GM18868 (cell line): ENCODE data around the gene PEX5.
A peak's percentile ranks its signal among the peaks of the same experiment; 100 is the strongest.
"Not testable (repeated sequence)": the region's sequence is repeated elsewhere in the genome, so short reads cannot be mapped to it uniquely, and the experiment has no call there.

Experiments used
- ATAC-seq: cut with Tn5 transposase; IDR thresholded peaks from one replicate; pipeline ENCODE4 v1.9.1; 2021; ENCODE audit warnings: mild to moderate bottlenecking, moderate library complexity; ENCODE audit not compliant: unreplicated experiment

The PEX5 gene

DNA sequence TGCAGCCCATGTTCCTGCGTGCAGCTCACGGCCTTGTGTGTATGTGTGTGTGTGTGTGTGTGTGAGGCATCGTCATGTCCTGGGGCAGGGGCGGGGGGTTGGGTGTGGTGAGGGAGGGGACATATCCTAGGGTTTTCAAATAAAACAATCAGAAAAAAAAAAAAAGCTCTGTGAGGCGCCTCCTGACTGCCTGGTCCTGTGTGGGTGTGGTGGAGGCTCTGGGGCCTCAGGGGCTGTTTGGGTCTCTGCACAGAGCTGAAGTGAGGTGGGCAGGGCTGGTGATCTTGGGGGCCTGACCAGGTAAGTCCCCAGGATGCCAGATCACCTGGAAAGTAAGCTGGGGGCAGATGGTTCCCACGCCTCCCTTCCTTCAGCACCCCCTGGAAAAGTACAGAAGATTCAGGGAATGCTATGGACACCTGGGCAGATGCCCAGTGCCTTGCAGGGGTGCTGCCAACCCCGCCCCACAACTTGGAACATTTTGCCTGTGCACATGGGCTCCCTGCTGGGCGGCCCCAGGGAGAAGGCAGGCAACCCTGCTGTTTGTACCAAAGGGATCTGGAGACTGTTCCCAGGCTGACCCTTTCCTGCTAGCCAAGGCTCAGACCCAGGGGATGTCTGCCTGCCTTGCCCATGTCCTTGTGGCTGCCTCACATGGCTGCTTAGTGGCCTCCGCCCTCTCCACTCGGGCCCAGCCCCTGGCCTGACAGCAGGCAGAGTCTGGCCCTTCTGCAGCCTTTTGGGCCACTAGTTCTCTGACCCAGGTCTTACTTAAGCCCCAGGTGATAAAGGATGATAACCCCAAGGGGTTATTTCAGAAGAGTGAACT, 30.5 kb upstream of the PEX5 start:
- no peak for ATAC-seq

DNA sequence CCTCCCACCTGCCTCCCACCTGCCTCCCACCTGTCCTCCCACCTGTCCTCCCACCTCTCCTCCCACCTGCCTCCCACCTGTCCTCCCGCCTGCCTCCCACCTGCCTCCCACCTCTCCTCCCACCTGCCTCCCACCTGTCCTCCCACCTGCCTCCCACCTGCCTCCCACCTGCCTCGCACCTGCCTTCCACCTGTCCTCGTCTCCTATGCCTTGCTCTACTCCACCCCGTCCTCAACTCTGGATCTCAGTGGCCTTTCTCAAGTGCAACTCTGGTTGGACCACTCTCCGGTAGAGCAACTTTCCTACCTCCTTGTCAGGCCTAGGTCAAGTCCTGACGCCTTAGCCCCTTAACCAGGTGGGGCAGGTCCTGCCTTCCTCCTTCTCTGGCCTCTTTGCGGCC, 29.3 kb upstream of the PEX5 start:
- ATAC-seq, result no peak

DNA sequence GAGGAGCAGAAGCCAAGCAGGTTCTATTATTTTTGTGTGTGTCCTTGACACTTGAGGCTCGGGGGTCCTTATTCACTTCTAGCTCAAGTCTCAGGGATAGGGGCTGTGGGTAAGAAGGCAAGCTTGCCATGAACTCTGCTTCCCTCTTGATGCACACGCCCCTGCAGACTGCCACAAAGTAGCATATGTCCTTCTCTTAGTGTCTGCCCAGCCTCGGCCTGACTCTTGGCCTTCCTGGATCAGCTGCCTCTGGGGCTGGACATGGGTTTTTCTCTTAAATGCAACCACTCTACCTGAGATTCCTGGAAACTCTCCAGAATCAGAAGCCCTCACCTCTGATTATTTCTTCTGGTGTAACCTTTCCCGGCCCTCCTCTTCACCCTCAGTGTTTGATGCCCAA, 28.2 kb upstream of the PEX5 start:
- no peak for ATAC-seq

DNA sequence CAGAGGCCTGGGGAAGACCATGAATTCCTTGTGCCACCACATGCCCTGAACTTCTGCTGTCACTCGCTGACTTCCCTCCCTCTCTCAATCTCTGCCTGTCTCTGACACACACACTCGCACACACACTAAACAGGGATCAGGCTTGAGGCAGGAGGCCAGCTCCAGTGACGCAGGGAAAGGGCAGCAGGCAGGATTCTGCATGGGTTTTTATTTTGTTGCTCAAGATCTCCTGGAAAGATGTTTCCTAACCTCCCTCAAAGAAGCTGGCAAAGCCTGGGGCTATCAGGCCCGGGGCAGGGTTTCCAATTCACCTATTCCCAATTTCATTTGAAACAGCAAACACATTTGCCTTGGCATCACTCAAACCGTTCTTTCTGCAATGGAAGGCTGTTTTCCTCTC, 27.7 kb upstream of the PEX5 start:
- ATAC-seq, result no peak

DNA sequence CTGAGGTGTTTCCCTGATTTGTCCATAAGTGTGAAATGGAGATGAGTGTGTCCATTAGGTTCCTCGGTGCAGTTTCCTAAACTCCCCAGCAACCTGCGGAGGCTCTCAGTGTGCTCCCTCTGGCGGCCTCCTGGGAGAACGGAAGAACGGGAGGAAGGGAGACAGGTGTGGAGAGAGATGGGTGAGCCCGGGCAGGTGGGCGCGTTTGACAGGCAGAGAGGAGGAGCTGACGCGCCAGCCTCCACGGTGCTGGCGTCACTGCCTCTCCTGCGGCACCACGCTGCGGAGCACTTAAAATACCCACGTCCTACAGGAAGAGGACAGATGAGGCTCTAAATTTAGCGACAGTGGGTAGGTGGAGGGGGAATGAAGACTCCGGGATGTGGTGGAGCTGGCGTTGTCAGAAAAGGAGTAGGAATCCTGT, 26.8 kb upstream of the PEX5 start:
- no peak for ATAC-seq

DNA sequence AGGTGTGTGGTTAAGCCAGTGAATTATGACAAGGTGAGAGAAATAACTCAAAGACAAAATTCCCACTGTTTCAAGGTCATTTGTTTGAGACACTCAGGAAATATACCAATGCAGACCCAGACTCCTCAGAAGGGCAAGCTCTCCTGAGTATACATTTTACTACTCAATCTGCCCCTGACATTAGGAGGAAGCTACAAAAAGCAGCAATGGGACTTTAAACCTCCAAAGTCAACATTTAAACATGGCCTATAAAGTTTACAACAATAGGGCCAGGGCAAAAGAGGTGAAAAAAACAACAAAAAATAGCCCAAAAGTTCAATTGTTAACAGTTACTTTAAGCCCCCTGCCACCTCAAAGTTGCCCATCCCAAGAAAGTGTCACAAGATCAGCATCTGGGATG, 19.5 kb upstream of the PEX5 start:
- no peak for ATAC-seq

DNA sequence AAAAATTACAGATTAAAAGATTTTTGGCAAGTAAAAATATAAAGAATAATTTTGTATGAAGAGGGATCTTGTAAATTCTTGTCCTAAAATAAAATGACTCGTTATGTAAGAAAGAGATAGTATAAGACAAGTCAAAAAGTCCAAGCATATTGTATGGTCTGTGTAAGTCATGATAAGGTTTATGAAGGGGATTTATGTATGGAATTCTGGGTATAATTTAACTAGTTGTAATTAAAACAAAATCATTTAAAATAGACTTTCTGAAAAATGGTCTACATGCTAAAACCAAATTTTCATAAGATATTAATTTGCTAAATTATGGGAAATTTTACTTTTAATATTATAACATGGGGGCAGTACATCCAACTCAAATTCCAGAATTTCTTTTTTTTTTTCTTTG, 17.6 kb upstream of the PEX5 start:
- no peak for ATAC-seq

DNA sequence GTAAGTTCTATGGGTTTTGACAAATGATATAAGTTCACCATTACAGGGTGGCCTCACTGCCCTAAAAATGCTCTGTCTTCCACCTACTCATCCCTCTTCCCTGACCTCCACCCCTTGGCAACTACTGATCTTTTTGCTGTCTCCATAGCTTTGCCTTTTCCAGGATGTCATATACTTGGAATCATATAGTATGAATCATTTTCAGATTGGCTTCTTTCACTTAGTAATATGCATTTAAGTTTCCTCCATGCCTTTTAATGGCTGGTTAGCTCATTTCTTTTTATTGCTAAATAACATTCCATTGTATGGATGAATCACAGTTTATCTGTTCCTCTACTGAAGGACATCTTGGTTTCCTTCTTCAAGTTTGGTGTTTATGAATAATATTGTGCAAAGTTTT, 14.0 kb upstream of the PEX5 start:
- no peak for ATAC-seq

DNA sequence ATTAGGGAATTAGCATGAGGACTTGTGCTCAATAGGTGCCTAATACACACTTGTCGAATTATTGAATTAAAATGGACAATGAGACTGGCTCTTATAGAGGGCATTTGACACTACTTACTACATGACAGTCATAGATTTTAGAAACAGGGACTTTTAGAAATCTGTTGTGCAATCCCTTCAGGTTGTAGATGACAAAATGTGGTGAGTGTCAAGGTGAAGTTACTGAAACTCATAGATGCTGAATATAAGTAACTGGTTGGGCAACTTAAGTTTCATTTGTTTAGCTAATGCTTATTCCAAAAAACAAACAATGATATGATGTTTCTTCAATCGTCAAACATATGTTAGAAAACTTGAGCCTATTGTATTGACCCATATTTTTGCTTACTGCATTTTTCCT, 12.9 kb upstream of the PEX5 start:
- ATAC-seq, result no peak

DNA sequence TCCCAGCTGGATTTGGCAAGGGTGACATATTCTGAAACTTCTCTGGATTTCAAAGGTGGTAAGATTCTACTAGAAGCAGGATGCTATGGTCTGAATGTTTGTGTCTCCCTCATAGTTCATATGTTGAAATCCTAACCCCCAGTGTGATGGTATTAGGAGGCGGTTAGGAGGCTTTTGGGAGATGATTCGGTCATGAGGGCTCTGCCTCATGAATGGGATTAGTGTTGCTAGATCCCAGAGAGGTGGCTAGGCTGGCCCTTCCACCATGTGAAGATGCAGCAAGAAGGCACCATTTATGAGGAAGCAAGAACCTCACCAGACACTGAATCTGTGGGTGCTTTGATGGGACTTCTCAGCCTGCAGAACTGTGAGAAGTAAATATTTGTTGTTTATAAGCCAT, 11.0 kb upstream of the PEX5 start:
- ATAC-seq, result no peak

DNA sequence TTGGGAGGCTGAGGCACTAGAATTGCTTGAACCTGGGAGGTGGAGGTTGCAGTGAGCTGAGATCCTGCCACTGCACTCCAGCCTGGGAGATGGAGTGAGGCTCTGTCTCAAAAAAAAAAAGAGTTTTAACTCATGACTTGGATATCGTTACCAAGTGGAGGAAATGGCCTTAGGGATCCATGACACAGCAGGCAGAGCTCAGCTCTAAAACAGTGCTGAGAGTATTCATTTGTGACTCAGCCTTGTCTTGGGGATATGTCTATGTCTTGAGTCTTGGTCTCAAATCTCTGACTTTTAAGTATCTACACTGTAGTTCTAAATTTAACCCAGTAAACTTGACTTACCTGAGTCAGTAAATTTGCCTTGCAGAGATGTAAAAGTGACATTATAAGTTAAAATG, 8.8 kb upstream of the PEX5 start:
- ATAC-seq, result no peak

DNA sequence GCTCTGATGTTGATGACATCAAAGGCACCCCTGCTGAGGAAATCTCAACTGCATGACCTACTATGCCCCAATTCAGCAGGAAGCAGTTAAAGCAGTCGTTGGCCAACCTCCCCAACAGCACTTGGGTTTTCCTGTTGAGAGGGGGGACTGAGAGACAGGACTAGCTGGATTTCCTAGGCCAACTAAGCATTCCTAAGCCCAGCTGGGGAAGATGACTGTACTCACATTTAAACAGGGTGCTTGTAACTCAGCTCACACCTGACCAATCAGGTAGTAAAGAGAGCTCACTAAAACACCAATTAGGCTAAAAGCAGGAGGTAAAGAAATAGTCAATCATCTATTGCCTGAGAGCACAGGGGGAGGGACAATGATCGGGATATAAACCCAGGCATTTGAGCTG, 3.4 kb upstream of the PEX5 start:
- not testable (repeated sequence) for ATAC-seq

DNA sequence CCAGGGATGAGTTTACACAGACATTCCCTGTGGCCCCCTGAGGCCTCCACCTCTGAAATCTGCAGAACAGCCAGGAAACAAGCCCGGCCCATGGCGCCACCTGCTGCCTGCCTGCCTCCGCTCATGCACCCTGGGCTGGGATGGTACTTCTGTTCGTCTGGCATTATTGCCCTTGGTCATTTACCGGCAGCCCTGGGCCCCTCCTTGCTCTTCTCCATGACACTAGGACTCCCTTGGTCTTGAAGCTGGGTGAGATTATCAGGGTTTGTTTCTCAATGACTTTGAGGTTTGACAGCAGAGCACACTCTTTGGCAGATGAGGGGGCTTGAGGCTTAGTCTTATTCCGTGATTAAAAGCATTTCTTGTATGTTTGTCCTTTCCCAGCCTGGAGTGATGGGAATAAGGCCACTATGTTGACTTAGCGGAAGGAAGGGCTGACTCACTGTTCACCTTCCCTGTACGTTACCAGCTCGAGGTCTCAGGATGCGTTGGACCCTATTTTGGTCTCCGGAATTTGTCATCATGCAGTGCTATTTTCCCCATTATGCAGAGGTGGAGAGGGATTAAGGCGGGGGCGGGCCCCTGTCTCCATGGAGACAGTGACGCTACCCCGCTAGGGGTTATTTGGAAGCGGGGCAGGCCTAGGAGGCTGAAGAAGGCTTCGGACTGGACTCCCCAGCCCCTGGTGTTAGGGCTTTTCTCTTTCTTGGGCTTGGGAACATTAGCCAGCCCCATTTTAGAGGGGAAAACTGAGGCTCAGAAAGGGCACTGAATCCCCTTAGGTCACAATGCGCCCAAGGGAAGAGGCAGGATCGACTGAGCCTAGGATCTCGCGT, 706 bp upstream of the PEX5 start:
- peak; percentile 35 for ATAC-seq

DNA sequence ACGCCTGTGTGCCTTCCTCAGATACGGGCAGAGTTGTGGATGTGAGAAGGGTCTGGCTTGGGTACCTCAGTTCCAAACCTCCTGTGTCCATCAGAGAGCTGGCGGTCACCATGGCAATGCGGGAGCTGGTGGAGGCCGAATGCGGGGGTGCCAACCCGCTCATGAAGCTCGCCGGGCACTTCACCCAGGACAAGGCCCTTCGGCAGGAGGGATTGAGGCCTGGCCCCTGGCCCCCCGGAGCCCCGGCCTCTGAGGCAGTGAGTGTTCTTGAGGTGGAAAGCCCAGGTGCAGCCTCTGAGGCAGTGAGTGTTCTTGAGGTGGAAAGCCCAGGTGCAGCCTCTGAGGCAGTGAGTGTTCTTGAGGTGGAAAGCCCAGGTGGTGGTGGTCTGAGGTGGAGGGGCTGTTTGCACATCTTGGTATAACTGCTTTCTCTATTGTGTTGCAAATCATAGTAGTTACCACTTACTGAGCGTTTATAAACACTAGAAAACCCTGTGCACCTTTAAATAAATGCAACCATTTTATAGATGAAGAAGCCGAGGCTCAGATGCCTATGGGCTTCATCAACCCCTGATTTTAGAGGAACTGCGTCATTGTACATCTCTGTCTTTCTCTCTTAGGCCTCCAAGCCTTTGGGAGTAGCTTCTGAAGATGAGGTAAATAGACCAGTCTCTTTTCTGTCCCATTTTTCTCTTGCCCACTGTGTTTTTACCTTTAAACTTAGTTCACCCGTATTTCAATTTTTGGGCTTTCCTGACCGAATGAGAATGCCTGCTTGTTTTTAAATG, 976 bp downstream of the PEX5 start:
- no peak for ATAC-seq

DNA sequence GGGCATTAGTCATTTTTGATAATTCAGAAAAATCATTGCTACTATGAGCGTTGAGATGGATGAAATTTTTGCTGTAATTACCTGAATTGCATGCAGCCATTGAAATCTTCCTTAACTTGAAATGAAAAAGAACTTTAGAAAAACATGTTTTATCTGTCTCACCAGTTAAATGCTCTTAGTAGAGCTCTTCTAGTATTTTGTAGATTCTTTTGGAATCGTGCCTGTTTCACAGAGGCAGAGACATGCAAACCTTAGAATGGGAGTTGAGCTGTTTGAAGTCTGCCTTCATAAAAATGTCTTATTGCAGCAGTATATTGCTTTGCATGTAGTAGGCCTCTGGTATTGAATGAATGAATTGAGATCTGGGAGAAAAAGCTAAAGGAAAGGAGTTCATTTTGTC, 4.2 kb downstream of the PEX5 start:
- no peak for ATAC-seq

DNA sequence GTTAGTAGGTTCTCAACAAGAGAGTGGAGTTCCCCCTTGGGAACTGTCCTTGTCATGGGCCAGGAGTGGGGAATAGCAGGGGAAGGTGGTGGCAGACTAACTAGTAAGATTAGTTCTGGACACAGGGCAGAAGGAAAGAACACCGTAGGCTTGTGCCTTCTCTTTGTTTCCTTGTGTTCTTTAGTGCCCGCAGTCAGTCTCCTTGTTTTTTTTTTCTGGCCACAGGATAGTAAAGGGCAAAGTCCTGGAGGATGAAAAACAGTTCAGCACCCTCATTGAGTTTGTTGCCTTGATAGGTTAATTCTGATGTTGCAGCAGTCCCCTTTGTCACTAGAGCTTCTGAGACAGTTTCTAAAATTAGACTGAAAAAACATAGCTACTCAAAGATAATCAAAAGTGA, 8.4 kb downstream of the PEX5 start:
- no peak for ATAC-seq

DNA sequence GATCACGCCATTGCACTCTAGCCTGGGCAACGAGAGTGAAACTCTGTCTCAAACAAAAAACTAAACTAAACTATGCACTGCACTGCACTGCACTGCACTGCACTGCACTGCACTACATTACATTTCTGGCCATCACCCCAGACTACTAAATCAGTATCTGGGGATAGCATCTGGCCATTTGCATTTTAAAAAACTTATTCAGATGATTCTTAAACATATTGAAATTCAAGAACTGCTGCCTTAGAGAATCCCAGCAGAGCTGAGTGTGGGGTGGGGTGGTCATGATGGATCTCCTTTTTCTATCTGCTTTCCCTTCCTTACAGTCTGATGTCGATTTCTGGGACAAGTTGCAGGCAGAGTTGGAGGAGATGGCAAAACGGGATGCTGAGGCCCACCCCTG, 13.6 kb downstream of the PEX5 start:
- no peak for ATAC-seq

DNA sequence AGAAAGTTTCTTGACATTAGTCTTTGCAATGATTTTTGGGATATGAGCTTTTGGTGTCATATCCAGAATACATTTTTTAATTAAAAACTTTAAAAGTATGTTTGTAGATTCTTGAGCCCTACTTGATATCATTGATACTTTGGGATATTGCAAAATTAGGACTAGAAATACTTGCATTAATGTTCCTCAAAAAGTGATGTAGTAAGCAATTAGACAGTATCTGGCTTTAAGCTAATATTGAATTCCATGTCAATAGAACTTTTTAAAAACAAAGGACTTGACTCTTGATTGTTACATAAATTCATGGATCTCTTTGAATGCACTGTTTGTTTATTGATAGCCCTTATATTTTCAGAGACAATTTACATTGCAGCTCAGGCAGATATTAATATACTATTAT, 15.6 kb downstream of the PEX5 start:
- no peak for ATAC-seq

DNA sequence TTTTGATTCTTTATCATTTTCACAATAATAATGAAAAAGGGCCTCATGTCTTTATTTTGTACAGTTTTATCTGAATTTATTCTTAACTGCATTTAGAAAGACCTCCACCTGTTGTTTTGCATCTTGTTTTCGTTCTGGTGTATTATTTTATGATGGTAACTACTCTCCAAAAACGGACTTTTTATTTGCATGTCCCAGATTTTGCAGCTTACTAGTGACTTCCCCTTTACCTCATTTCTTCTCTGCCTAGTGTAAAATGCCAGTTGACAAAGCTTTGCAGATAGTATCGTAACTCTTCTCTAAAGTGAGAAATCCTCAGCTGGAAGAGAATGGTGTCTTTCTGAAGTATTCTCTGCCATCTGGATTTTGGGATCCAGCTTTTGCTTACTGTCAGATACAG, 17.2 kb downstream of the PEX5 start:
- no peak for ATAC-seq

DNA sequence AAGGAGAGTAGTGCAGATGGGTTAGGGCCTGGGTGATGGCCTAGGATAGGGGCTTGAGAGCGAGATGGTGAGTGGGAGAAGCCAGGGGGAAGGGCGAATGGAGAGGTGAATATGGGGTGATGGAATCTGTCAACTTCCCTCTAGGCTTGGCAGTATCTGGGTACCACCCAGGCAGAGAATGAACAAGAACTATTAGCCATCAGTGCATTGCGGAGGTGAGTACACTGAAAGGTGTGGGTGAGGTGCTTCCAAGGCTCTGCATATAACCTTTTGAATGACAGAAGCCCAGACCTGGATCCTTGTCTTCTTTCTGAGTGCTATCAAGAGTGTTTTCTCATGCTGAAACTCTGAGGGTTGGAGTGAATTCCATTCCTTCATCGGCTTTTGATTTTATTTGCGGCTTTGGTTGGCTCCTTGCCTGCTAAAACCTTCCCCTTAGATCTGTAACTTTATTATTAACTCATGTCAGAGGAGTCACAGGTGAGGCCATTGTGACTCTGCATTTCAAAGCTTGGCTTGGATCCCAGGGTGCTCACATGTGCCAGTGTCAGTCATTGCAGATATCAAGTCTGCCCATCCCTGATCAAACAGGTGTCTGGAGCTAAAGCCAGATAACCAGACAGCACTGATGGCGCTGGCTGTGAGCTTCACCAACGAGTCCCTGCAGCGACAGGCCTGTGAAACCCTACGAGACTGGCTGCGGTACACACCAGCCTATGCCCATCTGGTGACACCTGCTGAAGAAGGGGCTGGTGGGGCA, 18.6 kb downstream of the PEX5 start:
- no peak for ATAC-seq

DNA sequence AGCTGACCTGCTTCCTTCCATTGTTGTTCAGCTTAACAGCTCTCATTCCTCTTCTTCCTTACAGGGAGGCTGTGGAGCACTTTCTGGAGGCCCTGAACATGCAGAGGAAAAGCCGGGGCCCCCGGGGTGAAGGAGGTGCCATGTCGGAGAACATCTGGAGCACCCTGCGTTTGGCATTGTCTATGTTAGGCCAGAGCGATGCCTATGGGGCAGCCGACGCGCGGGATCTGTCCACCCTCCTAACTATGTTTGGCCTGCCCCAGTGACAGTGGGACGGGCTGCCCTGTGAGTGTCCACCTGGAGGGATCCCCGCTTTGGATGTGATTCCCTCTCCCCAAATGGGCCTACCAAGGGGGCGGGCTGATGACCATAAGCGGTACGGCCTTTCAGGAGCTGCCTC, 20.5 kb downstream of the PEX5 start:
- ATAC-seq, result no peak
